ENCODE data around the gene ALG14.

DNA sequence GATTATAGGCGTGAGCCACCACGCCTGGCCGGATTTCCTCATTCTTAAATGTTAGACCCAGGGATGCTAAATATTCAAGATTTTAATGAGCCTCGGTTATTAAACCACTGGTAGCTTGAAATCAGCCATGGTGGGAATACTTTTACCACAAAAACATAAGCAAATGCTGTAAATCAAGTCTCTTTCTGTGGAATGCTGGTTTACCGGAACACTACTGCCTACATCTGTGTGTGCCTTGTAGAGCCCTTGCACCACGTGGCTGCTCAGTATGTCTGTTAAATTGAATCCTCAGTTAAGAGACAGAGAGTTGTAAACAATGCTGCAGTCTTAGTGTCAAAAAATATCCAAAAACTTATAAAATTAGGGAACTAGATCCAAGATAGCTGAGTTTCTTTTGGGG lies 119.0 kb downstream of the ALG14 start:
- TF ChIP-seq, protein P1, sequence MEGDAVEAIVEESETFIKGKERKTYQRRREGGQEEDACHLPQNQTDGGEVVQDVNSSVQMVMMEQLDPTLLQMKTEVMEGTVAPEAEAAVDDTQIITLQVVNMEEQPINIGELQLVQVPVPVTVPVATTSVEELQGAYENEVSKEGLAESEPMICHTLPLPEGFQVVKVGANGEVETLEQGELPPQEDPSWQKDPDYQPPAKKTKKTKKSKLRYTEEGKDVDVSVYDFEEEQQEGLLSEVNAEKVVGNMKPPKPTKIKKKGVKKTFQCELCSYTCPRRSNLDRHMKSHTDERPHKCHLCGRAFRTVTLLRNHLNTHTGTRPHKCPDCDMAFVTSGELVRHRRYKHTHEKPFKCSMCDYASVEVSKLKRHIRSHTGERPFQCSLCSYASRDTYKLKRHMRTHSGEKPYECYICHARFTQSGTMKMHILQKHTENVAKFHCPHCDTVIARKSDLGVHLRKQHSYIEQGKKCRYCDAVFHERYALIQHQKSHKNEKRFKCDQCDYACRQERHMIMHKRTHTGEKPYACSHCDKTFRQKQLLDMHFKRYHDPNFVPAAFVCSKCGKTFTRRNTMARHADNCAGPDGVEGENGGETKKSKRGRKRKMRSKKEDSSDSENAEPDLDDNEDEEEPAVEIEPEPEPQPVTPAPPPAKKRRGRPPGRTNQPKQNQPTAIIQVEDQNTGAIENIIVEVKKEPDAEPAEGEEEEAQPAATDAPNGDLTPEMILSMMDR (IDR thresholded peaks at IDR 0.05), result no peak
- TF ChIP-seq POLR2AphosphoS5 (IDR thresholded peaks at IDR 0.05), result no peak

Data from upper lobe of left lung (tissue), 4 donors.